Psoas muscle (tissue), 8 donors: ENCODE results near the gene ITPR2. TPM values are rescaled to one million over a fixed set of nuclear protein-coding genes. Genes with fewer than 3 reads are reported as not detected.

ENCODE experiments used
- ATAC-seq, 4 donors: fragments of 200-7000 bp; cut with Tn5 transposase; one replicate each; pipeline ENCODE4 v1.9.1; 2020; ENCODE audit warnings: moderate library complexity in 3 of 4, mild to moderate bottlenecking in 2 of 4
- DNase-seq, 2 donors: peaks; one replicate each; pipeline ENCODE4 v3.0.0-alpha.2; 2020
- H3K27ac ChIP-seq: fragments of 200-600 bp; one replicate; pipeline ENCODE4 v1.8.0; 2022
- H3K27me3 ChIP-seq, 3 donors: fragments of 200-600 bp in 1 of 3; one replicate each; pipeline versions ENCODE4 v1.6.1 to v1.8.0; 2013 to 2022; ENCODE audit warnings: low read length in 2 of 3, mild to moderate bottlenecking in 2 of 3, moderate library complexity in 1 of 3; ENCODE audit not compliant: insufficient read depth in 3 of 3
- H3K36me3 ChIP-seq, 2 donors: fragments of 200-600 bp in 1 of 2; one replicate each; pipeline versions ENCODE4 v1.6.1 to v1.8.0; 2013 to 2022; ENCODE audit warnings: low read depth in 1 of 2, mild to moderate bottlenecking in 1 of 2, moderate library complexity in 1 of 2; ENCODE audit not compliant: insufficient read depth in 1 of 2
- H3K4me1 ChIP-seq: fragments of 200-600 bp; one replicate; pipeline ENCODE4 v1.8.0; 2022
- H3K4me3 ChIP-seq: fragments of 200-600 bp; one replicate; pipeline ENCODE4 v1.8.0; 2022; ENCODE audit warnings: mild to moderate bottlenecking
- H3K9me3 ChIP-seq: fragments of 200-600 bp; one replicate; pipeline ENCODE4 v1.8.0; 2022
- CTCF ChIP-seq: fragments of 200-600 bp; IDR thresholded peaks from one replicate; pipeline ENCODE4 v1.8.0; 2022; ENCODE audit warnings: antibody characterized with exemption
- WGBS, 3 donors: extraction: QIAGEN DNeasy Blood & Tissue Kit; methylation state at CpG; one replicate each; pipeline versions ENCODE4 v1.1.6 to v1.1.7; 2013; 5-methylcytosine and 5-hydroxymethylcytosine counted together
- intact Hi-C, 2 donors: fragments of 100-400 bp; cut with DNase I; formaldehyde crosslinking; loops; one replicate each; pipeline versions ENCODE4 v1.11.0 to v1.14.2; 2022
- polyA plus RNA-seq, 3 donors: library from polyadenylated mRNA; stranded (reverse); fragments of 200-250 nt; gene quantifications; one replicate each; pipeline ENCODE4 v1.2.3, GENCODE V29; 2013
- total RNA-seq, 4 donors: library from RNA; stranded (reverse); fragmentation: NEBNext Ultra II Directional in 2 of 4; extraction: Animal tissue kit (Norgen Biotek cat#: 25700) in 2 of 4; gene quantifications; one replicate each; pipeline versions ENCODE4 v1.2.1 to v1.2.4, GENCODE V29; 2021 to 2023
- donor health status: healthy with polysubstance abuse.
- donor health status: DM: no; HTN: no; CAD: no; lungs with moderate emphysema.
- donor health status: Bipolar disorder and iron deficiency.
- donor health status: healthy.
- donor health status: DM: yes; HTN: yes; CAD: no.
- donor health status: DM: no; HTN: no; CAD: no.
- donor health status: DM: no; HTN: no; CAD: no.
- donor health status: DM: yes; HTN: yes; CAD: no.

ITPR2 gene
- total and polyA plus RNA-seq, 7 donors: 0.86 to 10.3 (median 6.1) TPM

- H3K27me3 ChIP-seq: no peaks in the 10 kb centered on the region
- H3K4me3 ChIP-seq: no peak overlapping the region
- no peak overlapping the region for H3K27ac ChIP-seq
- DNase-seq: no peak
- TF ChIP-seq CTCF: no peak
- intact Hi-C loops: no loop called here
- 83 to 92% (median 90%) methylated on average over 2 of the region's 2 CpGs for WGBS, 3 donors
- ATAC-seq: no peak
- H3K4me1 ChIP-seq: no peaks in the 10 kb centered on the region
- peaks cover 7% of the 10 kb centered on the region for H3K9me3 ChIP-seq
- H3K36me3 ChIP-seq: no peaks in the 10 kb centered on the region
Observed at GRCh38 chr12:26304273-26304672, 528.7 kb downstream of the ITPR2 start.

- DNase-seq (no peak), ATAC-seq (no peak)
- Histone ChIP-seq H3K36me3 (no peaks in the 10 kb centered on the region), H3K9me3 (peaks cover 7% of the 10 kb centered on the region), H3K4me3 (no peak overlapping the region), H3K4me1 (peaks cover 5% of the 10 kb centered on the region), H3K27ac (no peak overlapping the region), H3K27me3 (no peaks in the 10 kb centered on the region)
- WGBS, 3 donors: 76 to 88% (median 84%) methylated on average over 1 of the region's 1 CpG
- no peak for TF ChIP-seq CTCF
- intact Hi-C loops: no loop called here
Observed at GRCh38 chr12:26303418-26303817, 529.6 kb downstream of the ITPR2 start.

- Histone ChIP-seq H3K4me1 (peaks cover 8% of the 10 kb centered on the region), H3K36me3 (no peaks in the 10 kb centered on the region), H3K27me3 (no peaks in the 10 kb centered on the region), H3K4me3 (no peak overlapping the region), H3K9me3 (peaks cover 2% of the 10 kb centered on the region), H3K27ac (no peak overlapping the region)
- WGBS, 3 donors: 97 to 99% (median 98%) methylated on average over 3 of the region's 3 CpGs
- ATAC-seq: no peak
- TF ChIP-seq CTCF: no peak
- intact Hi-C loops: no loop called here
- no peak for DNase-seq
Observed at GRCh38 chr12:26302776-26303175, 530.2 kb downstream of the ITPR2 start.

- no peak overlapping the region for H3K4me3 ChIP-seq
- 81 to 93% (median 89%) methylated on average over 1 of the region's 1 CpG for WGBS, 3 donors
- peaks cover 8% of the 10 kb centered on the region for H3K4me1 ChIP-seq
- H3K36me3 ChIP-seq: no peaks in the 10 kb centered on the region
- peak overlapping the region; percentile 82 for H3K27ac ChIP-seq
- no peak for TF ChIP-seq CTCF
- H3K27me3 ChIP-seq: no peaks in the 10 kb centered on the region
- no peak for ATAC-seq
- no peaks in the 10 kb centered on the region for H3K9me3 ChIP-seq
- intact Hi-C loops: no loop called here
- no peak for DNase-seq
Observed at GRCh38 chr12:26299751-26300150, 533.2 kb downstream of the ITPR2 start.

GRCh38 chr12:26298785-26299621 lies 534.0 kb downstream of the ITPR2 start:
- Histone ChIP-seq H3K27me3 (no peaks in the 10 kb centered on the region), H3K4me1 (peaks cover 8% of the 10 kb centered on the region), H3K4me3 (peak overlapping the region; percentile 37), H3K27ac (peak overlapping the region; percentile 82), H3K9me3 (no peaks in the 10 kb centered on the region), H3K36me3 (no peaks in the 10 kb centered on the region)
- DNase-seq: no peak
- peak; percentile 95 to 98 (median 96) for ATAC-seq
- no peak for TF ChIP-seq CTCF
- intact Hi-C loops: no loop called here
- WGBS, 3 donors: 42 to 57% (median 42%) methylated on average over 6 of the region's 6 CpGs
